Measurements from ENCODE around the gene DYNC1H1.

Gene DYNC1H1

DNA sequence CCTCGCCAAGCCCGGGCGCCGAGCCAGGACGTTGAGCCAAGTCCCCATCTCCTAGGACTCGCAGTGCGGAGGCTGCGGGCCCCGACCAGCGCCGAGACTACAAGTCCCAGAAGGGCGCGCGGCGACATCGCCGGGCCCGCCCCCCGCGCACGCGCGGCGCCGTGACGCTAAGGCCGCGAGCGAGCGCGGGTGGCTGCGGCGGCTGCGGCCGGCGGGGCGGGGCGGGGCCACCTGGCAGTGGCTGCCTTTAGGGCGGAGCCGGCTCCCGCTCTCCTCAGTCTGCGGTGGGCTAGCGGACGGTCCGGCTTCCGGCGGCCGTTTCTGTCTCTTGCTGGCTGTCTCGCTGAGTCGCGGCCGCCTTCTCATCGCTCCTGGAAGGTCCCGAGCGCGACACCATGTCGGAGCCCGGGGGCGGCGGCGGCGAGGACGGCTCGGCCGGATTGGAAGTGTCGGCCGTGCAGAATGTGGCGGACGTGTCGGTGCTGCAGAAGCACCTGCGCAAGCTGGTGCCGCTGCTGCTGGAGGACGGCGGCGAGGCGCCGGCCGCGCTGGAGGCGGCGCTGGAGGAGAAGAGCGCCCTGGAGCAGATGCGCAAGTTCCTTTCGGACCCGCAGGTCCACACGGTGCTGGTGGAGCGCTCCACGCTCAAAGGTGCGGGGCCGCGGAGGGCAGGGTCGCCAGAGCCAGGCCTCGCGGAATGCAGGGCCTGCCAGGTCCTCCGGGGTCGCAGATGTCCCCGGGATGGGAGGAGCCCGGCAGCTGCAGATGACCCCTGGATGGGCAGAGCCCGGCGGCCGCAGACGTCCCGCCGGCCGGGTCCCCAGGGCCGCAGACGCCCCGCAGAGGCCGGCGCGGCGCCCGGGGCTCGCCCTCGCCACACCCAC, at the start of gene DYNC1H1:
Gene DYNC1H1 (plus strand): TSS at position 277 of the 884 bp plus-strand sequence. CDS start 119 bp downstream, at position 396.
- DNase-seq (ENCODE audit: low read depth), result peak; percentile 94

DNA sequence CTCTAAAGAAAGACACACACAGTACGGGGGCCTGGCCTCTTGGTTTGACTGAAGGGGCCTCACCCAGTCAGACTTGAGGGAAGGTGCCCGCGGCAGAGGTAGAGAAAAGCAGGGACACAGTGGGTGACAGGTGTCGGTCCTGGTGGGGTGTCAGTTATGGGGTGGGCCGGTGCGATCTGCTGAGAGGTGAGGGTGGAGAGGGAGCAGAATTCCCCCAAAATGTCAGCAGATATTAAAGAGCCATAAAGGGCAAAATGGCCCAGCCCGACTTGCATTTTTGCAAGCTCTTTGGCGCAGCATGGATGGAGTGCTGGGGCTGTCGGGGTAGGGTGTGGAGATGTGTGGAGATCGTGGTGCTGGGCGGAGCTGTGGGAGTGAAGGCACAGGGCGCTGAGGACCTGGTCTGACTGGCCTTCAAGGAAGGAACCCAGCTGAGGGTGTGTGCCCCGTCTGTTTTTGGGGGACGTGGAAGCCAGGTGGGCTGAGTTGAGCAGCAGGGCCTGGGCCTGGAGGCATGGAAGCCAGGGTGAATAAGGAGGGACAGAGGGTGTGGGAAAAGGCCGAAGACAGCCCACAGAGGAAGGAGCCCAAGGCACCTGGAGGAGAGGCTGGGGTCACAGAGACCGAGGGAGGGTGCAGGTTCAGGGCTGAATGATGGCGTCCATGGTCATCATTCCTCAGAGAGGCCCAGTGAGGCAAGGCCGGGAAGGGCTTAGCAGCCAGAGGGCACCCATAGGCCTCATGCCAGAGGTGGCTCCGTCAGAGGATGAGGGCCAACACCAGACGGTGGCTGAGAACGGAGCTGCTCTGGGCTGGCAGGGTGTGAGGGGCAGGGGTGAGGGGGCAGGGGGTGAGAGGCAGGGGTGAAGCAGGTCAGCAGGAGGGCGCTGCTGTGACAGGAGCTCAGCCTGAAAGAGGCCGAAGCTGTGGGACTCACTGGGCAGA, 48.2 kb upstream of the DYNC1H1 start:
- DNase-seq (ENCODE audit: low read depth), result no peak

DNA sequence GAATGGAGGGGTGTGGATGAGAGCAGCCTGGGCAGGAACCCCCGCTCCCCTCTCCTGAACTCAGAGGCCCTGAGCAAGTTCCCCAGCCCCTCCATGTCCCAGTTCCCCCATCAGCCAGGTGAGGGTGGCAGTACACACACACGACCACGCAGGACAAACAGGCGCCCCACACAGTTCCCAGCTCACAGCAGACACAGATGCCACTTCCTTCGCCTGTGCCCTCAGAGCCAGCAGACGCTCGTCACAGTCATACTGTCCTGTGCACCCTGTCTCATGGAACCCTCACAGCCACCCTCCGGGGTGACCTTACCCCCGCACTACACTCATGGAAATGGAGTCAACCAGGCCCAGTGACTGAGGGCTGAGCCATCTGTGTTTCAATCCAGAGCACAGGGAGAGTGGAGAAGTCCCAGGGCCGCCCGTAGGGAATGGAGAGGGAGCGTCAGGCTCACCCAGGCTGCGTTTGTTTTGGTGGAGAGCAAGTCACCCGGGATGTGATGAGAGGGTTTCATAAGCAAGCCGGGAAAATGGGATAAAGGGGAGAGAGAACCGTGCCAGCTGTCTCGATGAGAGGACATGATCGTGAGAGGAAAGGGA, 47.5 kb upstream of the DYNC1H1 start:
- no peak for DNase-seq (ENCODE audit: low read depth)

DNA sequence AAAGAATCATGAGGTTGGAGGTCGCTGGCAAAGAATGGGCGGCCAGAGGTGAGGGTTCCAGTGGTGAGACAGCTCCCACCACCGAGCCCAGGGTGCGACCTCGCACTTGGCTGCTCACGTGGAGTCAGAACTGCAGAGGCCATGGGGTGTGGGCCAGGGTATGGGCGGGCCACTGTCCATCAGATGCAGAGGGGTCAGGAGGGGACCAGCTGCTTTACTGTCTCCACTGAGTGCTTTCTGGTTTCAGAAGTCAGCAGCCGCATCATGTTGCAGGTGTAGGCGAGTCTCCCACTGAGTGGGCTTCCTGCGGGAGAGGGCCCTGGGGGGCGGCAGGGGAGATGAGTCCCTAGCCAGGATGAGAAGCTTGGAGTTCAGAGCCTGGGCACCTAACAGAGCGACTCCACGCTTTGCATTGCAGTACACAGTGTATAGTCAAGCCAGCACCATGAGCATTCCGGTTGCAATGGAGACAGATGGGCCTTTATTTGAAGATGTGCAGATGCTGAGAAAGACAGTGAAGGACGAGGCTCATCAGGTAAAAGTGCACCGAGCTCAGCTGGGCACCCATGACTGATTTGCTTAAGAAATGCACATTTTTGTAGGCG, 46.9 kb upstream of the DYNC1H1 start:
- no peak for DNase-seq (ENCODE audit: low read depth)

DNA sequence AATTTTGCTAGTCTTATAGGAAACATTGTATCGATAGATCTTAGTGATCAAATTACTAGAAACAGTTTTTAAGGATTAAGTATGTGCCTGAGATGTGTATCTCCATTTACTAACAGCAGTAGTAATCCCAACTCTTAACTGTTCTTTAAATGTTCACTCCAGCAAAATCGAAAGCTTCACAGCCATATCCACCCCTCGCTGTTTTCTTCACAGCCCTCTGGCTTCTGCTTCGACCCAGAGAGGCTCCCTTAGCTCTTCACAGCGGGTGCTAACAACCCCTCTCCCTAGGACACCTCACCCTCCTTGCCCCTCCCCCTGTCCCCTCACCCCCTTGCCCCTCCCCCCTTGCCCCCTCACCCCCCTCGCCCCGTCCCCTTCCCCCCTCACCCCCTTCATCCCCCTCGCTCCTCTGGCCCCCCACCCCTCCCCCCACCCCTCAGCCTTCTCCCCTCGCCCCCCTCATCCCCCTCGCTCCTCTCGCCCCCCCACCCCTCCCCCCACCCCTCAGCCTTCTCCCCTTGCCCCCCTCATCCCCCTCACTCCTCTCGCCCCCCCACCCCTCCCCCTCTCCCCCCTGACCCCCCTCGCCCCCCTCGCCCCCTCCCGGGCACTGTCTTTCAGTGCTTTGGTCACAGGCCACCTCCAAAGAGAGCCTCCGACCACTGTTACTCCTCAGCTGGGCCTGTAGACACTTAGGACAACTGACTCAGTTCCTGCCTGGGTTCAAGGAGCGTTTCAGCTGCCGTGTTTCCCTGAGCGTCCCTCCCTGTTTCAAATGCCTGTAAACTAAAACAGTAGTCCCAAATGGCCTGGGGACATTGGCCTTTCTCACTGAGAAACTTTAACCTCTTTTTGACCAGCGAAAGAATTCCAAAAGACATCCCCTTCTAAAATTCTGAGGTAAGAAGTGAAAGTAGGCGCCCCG, 46.0 kb upstream of the DYNC1H1 start:
- no peak for DNase-seq (ENCODE audit: low read depth)

DNA sequence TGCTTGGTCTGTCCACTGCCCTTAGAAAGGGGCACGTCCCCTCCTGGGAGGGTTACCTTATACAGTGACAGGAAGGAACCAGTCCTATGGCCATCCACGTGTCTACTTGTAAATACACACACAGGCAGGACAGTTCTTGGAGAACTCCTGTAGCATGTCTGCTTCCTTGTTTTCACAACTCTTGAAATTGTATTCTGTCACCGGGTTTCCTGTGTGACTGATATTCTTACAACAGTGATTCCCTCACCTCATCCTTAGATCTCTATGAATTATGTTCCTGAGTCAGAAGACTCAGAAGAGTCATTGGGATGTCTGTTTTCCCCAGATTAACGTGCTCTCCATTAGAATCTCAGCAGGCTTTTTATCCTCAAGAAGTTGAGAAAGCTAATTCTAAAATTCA, 44.1 kb upstream of the DYNC1H1 start:
- DNase-seq (ENCODE audit: low read depth), result no peak

DNA sequence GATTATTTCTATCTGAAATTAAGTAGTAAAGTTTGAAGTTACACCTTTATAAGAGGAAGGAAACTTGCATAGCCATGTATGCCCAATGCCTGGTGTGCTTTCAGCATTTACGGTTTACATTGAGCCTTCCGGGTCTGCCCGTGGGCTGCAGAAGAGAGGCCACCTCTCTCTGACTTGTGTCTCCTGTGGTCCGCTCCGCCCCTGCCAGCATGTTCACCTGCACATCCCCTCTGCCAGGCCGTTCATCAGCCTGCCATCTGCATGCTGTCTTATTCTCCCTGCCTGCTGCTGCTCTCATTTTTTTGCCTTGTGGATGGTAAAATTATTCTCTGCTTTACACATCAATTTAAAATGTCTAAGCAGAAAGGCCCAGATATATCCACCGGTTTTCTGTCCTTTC, 41.5 kb upstream of the DYNC1H1 start:
- DNase-seq (ENCODE audit: low read depth), result no peak

DNA sequence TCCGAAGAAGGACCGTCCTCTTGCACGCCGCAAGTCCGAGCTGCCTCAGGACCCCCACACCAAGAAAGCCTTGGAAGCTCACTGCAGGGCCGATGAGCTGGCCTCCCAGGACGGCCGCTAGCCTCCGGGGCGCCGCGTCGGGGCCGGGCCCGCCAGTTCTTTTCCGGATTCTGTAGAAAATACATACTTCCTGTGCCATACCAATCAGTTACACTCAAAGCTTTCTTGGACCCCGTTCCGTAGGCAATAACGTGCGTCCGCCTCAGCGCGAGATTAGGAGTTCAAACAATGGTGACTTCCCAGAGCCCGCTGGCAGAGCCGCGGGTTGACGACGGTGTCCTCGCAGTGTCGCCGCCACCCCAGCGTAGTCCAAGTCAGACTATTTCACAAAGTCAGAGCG, 39.2 kb upstream of the DYNC1H1 start:
- no peak for DNase-seq (ENCODE audit: low read depth)

DNA sequence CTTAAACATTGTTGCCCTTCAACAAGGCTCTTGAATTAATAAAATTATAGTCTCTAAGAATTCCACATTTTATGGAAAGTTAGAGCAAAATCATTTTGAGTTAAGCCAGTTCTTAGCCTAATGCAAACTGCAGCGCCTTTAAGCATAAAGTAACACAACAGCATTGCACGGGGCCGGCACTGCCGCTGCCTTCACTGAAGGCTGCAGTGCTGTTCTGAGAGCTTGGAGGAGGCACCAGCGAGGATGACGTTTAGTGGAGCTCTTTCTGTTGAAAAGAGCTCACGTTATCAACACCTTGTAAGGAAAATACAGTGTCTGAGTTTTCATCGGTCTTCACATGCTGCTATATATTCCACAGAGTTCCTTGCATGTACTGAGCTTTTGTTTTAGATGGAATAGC, 38.3 kb upstream of the DYNC1H1 start:
- DNase-seq (ENCODE audit: low read depth), result no peak

DNA sequence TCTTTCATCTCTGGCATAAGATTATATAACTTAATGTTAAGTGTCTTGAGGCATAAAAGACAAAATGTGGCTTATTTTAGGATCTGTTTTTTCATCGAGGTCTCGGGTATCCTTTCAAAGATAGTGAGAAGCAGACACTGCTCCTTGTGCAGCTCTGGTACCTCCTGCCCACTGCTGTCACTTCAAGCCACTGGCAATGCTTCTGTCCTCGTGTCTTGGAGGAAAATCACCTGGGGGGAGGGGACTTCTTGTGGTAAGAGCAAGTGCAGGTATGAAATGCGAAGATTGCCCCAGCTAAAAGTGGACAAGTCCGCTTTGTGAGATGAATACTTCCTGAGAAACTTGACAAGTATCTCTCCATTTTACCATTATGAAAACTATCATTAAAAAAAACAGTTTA, 37.8 kb upstream of the DYNC1H1 start:
- no peak for DNase-seq (ENCODE audit: low read depth)

DNA sequence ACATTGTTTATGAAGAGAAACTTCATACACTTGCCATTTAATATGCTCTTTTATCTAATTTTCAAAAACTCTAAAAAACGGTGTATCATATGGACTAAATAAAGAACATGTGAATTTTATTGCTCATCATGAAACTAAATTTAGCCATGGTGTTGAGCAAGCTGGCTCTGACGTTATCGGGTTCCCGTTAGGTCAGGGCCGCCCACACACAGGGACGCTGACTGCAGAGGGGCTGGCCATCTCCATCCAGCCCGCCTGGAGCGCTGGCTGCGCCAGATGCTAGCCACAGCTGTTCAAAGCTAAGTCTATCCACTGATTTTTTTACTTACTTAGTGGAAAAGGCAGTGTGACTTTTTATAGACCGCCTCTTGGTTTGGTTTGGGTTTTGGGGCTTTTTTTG, 36.5 kb upstream of the DYNC1H1 start:
- peak; percentile 93 for DNase-seq (ENCODE audit: low read depth)

DNA sequence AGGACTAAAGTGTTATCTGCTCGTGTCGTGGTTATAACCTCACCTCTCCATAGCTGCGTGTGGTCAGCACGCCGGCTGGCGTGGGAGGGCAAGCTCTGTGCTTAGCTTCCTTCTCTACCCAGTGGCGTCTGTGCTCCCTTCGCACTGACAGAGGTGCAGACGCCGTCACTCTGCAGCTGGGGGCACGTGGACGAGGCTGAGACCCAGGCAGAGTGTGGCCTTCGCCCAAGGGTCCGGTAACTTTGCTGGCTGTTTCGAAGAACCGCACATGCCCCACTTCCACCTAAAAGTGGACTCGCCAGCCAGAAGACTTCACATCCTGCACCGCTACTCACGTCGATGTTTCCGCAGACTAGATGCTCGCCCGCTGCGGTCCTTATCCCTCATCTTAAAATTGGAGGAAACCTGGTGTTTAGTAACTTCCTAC, 35.9 kb upstream of the DYNC1H1 start:
- no peak for DNase-seq (ENCODE audit: low read depth)

DNA sequence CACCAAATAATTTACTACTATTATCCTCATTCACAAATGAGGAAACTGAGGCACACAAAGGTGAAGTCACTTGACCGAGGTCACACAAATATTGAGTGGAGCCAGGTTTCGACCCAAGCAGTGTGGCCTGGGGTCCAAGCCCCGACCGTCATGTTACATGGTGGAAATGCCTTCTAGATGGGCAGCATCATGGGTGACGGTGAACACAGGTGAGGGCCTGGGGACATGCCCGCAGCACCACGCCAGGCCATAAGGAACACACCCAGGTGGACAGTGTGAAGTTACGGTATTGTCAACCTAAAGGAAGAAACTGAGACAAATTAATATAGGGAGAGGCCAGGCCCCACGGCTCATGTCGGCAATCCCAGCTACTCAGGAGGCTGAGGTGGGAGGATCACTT, 35.3 kb upstream of the DYNC1H1 start:
- DNase-seq (ENCODE audit: low read depth), result no peak

DNA sequence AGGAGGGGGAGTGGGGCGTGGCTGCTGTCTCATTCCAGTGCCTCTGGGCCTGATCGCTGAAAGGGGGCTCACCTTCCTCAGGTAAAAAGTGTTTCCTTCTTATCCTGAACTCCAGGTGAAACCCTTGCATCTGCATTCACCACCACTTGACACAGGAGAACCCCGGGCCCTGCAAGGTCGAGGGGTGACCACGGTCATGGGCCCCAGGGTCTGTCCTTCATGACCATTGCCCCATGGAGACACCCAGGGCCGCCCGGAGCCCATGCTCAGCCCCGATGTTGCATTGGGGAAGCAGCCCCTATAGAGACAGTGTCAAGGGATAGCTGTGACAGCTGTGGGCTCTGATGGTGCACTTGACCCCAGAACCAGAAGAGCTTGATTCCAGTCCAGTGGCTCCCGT, 34.4 kb upstream of the DYNC1H1 start:
- DNase-seq (ENCODE audit: low read depth), result no peak

DNA sequence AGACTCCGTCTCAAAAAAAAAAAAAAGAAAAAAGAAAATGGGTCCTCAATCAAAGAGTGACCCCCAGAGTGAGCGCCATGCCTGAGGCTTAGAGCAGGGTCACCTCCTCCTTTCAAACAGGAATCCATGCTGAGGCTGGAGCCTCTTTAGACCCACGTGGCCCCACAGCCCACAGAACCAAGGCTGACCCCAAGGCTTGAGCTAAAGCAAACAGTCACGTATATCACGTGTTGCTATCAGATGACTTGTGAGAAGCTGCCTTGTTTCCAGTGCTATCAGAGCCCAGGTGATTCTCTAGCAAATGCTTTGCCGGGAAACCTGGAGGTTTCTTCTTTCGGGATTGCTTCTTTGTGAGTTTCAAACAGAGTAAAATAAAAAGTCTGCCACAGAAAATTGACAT, 31.7 kb upstream of the DYNC1H1 start:
- DNase-seq (ENCODE audit: low read depth), result no peak

DNA sequence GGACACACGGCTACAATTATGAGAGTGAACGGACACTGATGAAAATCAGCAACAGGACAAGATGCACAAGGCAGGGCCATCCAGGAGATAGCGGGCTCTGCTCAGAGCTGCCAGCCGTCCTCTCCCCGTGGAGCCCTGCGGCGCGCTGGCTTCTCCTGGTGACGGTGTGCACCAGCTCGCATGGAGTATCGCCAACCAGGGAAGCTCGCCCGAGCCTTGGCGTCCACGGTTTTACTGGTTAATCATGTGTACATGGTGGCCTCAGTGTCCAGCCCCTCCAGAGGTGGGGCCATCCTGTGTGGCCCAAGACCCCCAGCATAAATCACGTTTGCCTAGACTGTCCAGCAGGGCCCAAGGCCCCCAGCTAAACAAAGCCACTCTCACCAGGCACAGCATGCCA, 31.2 kb upstream of the DYNC1H1 start:
- no peak for DNase-seq (ENCODE audit: low read depth)

DNA sequence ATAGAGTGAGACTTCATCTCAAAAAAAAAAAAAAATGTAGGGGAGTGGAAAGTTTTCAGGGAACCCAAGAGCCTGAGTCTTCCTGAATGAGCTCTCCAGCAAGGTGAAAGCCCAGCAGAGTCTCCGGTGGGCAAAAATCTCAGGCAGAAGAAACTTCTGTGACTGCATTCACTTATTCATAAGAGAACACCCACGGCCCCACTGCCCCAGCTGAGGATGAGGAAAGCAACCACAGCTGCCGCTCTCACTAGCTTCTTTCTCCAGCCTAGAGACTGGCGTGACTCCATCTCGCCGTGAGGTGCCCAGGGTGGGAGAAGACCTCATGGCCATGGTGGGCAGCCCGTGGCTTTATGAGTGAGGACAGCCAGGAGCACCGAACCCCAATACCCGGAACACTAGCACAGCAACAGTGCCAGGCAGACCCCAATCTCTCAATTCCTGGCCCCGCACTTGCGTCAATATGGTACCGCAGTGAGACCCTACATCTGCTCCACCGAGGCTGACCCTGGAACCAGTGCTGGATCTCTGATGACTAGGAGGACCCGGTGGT, 29.7 kb upstream of the DYNC1H1 start:
- no peak for DNase-seq (ENCODE audit: low read depth)

DNA sequence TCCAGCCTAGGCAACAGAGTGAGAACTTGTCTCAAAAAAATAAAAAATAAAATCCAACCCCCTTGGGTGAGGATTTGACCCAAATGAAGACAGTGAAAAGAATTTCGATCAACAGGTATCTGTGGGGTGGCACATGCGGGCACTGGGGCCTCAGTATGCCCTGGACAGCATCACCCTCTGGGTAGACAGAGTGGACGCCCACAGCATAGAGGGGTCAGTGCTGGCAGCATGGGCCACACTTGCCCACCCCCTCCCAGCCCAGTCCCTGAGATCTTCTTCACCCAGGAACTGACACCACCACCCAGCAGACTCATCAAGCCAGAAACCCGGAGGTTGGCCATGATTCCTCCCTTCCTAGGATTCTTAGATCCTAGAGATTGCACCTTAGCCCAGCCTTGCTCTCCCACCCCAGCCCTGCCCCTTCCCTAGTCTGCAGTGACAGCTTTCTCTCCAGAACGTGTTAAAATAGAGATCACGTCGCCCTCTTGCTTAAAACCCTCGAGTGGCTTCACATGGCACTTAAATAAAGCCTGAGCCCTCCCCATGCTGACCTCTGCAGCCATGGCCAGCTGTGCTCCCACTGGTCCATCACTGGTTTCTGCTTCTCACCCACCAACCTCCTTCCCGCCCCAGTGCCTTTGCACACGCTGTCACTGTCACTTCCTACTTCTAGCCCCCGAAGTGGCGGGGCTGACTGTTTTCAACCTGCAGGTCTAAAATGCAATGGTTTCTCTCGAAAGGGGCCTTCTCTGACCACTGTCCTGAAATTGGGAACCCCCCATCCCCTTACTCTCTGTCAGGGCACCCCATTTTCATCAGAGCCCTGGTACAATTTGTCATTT, 26.2 kb upstream of the DYNC1H1 start:
- DNase-seq (ENCODE audit: low read depth), result no peak

DNA sequence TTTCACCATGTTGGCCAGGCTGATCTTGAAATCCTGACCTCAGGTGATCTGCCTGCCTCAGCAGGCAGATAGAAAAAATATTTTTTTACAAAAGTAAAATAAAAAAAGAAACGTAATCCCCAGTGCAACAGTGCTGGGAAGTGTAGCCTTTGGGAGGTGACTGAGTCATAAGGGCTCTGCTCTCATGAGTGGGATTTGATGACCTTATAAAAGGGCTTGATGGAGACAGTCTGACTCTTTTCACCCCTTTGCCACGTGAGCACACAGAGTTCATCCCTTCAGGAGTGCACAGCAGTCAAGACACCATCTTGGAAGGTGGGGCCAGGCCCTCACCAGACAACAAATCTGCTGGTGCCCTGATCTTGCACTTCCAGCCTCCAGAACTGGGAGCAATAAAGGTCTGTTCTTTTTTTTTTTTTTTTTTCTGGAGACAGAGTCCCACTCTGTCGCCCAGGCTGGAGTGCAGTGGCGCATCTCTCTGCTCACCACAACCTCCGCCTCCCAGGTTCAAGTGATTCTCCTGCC, 24.7 kb upstream of the DYNC1H1 start:
- no peak for DNase-seq (ENCODE audit: low read depth)

DNA sequence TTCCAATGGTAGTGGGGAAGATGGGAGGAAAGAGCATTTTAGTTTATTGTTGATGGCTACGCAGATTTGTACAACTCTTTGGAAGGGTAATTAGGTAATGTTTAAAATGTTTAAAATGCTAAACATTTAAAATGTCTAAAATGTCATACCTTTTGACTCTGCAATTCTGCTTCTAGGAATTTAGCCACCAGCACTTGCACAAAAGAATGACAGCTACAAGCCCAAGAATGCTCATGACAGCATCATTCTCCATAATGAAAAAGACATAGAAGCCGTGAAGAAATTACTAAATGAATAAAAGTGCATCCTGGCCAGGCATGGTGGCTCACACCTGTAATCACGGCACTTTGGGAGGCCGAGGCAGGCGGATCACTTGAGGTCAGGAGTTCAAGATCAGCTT, 19.9 kb upstream of the DYNC1H1 start:
- DNase-seq (ENCODE audit: low read depth), result no peak
